Cortex of kidney (tissue), 1 donor: ENCODE results near the gene MAPKAP1.
"Not testable (repeated sequence)": the region's sequence is repeated elsewhere in the genome, so short reads cannot be mapped to it uniquely, and the experiment has no call there.

ENCODE experiments used
- DNase-seq: peaks from one replicate; lab custom pipeline; 2025; lab: John Stamatoyannopoulos, UW

The MAPKAP1 gene

GRCh38 chr9:125730168-125730567, 23.2 kb upstream of the MAPKAP1 start:
- no peak for DNase-seq

GRCh38 chr9:125726456-125727132, 19.6 kb upstream of the MAPKAP1 start:
- no peak for DNase-seq

- no peak for DNase-seq
Measured at GRCh38 chr9:125707472-125707804, 430 bp upstream of the MAPKAP1 start.

- DNase-seq = no peak
Measured at GRCh38 chr9:125705893-125706292, 1.1 kb downstream of the MAPKAP1 start.

- DNase-seq = no peak
Measured at GRCh38 chr9:125703662-125704061, 3.3 kb downstream of the MAPKAP1 start.

GRCh38 chr9:125701351-125701750, 5.7 kb downstream of the MAPKAP1 start:
- DNase-seq = no peak

- no peak for DNase-seq
Measured at GRCh38 chr9:125700791-125701190, 6.2 kb downstream of the MAPKAP1 start.

DNA sequence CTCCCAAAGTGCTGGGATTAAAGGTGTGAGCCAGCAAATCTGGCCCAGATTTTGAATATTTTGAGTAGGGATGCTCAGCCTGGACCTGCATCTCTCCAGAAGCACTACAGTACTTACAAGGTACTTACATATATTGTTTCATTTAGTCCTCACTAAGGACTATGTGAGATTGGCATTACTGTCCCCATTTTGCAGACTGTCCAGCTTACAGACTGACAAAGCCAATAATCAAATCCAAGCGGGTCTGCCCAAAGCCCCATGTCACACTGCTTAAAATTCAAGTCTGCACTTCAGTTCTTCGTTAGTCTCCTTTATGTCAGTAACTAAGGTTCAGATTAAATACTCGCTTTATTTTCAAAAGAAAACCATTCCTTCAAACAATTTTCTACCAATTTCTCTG, 7.1 kb downstream of the MAPKAP1 start:
- no peak for DNase-seq

DNA sequence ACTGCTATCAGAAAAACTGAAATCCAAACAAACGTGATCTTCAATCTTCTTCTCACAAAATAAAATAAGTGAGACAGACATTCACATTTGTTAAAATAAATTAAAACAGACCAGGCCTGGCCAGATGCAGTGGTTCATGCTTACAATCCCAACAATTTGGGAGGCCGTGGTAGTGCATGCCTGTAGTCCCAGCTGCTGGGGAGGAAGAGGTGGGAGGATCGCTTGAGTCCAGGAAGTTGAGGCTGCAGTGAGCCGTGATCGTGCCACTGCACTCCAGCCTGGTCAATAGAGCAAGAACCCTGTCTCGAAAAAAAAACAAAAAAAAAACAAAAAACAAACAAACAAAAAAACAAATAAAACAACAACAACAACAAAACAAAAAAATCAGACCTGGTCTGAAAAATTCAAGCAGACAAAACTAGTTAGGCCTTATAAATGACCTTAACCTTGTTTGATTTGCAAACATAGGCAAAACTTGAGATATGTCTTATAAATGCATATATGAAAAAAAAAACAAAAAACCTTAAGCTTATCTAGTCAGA, 10.8 kb downstream of the MAPKAP1 start:
- DNase-seq = no peak

DNA sequence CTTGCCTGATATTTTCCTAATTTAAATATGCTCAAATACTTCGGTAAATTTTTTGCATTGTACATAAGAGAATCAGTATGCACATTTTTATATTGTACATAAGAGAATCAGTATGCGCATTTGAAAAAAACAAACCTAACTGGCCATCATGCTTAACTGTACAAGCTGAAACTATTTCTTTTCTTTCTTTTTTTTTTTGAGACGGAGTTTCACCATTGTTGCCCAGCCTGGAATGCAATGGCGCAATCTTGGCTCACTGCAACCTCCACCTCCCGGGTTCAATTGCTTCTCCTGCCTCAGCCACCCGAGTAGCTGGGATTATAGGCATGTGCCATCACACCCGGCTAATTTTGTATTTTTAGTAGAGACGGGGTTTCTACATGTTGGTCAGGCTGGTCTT, 11.5 kb downstream of the MAPKAP1 start:
- not testable (repeated sequence) for DNase-seq

DNA sequence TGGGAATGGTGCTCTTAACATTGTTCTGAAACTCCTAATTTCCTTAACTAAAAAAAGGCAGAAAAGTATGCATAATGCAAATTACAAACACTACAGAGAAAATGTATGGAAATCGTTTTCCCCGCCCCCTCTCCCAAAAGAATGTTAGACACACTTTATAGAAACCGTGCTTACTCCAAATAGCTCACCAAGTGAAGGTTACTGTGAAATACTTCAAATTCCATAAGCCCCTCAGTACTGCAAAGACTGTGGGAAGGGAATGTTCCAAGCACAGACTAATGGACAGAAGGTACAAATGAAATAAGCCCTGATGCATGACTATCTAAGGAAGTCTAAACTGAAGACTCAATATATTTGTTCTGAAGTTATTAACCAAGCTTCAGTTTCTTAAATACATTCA, 12.5 kb downstream of the MAPKAP1 start:
- no peak for DNase-seq

GRCh38 chr9:125693492-125693891, 13.5 kb downstream of the MAPKAP1 start:
- DNase-seq = not testable (repeated sequence)

GRCh38 chr9:125691869-125692268, 15.1 kb downstream of the MAPKAP1 start:
- DNase-seq = no peak

DNA sequence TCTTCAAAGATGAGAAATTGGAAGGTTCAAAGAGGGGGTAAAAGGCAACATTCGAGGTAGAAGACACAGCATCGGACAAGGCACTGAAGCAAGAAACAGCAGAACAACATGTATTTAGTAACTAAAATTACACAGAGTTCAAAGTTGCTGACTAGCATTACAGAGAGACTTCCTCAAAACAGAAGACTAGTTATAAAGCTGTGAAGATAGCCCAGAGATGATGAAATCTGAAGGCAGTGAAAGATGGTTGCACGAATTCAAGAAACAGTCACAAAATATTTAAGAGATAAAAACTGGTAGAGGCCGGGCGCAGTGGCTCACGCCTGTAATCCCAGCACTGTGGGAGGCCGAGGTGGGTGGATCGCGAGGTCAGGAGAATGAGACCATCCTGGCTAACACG, 16.3 kb downstream of the MAPKAP1 start:
- no peak for DNase-seq

- no peak for DNase-seq
Measured at GRCh38 chr9:125687163-125687863, 19.7 kb downstream of the MAPKAP1 start.

GRCh38 chr9:125685167-125685566, 21.8 kb downstream of the MAPKAP1 start:
- DNase-seq = no peak

DNA sequence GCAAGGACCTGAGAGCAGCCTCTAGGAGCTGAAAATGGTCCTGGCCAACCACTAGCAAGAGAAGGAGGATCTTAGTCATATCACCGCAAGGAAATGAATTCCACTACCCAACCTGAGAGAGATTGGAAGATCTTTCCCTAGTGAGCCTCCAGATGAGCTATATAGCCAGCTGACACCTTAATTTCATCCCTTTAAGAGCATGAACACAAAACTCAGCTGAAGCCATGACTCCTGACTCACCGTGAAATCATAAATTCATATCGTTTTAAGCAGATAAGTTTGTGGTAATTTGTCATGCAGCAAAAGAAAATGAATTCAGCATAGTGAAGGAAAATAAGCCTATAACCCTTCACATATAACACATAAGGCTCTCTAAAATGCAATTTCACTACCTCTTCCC, 23.5 kb downstream of the MAPKAP1 start:
- no peak for DNase-seq

DNA sequence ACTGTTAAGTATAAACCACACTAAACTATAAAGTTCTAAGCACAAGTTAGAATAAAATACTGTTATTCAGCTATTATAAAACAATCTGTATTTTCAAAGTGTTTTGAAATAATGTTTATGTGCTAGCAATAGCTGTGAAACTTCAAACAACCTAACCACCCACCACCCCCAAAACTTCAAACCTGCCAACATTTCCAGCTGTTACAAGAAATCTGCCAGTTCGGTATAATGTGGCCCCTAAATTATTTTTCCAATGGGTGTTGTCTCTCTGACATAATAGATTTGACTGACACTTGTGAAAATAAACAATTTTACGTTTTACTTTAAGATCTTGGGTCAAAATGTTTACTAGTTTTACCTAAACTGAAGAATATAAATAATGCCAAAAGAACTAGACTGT, 24.7 kb downstream of the MAPKAP1 start:
- no peak for DNase-seq

GRCh38 chr9:125681657-125682056, 25.4 kb downstream of the MAPKAP1 start:
- DNase-seq = no peak

GRCh38 chr9:125681086-125681622, 25.9 kb downstream of the MAPKAP1 start:
- DNase-seq = no peak

DNA sequence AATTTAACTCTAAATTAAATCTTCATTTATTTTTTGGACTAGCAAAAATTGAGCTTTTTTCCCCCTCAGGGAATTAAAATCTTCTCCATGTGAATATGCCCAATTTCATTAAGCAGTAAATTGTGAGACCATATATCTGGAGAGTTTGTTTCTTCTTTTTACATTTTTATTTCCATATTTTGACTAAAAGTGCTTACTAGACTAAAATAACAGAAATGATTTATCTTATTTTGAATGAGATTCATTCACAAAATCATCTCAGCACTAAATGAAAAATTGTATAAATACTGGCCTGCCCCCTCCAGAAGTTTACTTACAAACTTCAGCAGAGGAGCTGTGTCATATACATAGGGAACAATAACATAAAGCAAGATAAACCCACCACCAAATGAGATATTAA, 26.6 kb downstream of the MAPKAP1 start:
- no peak for DNase-seq

GRCh38 chr9:125679597-125680189, 27.3 kb downstream of the MAPKAP1 start:
- no peak for DNase-seq
